ENCODE data around the gene MLXIP. TPM values are rescaled to one million over a fixed set of nuclear protein-coding genes. Genes with fewer than 3 reads are reported as not detected.
"Not testable (repeated sequence)": the region's sequence is repeated elsewhere in the genome, so short reads cannot be mapped to it uniquely, and the experiment has no call there.

The MLXIP gene
- total RNA-seq, 1 experiment from 2014 or later: 16.9 TPM

DNA sequence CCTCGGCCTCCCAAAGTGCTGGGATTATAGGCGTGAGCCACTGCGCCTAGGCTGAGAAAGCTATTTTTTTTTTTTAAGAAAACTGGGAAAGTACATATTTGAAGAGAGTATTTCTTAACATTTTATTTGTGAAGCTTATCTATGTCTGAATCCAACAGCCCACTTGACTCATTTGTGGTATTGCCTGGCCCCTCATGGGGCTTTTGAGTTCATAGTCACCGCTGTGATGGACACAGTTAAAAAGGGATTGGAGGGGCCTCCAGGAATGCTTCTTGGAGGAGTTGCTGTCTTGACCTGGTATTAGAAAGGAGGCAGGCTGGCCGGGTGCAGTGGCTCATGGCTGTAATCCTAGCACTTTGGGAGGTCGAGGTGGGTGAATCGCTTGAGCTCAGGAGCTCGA lies 30.4 kb upstream of the MLXIP start:
- in situ Hi-C loops (cut with HindIII; ENCODE audit: low pct_unique_long_range_greater_than_20kb, low sequenced_read_pairs): no loop called here

DNA sequence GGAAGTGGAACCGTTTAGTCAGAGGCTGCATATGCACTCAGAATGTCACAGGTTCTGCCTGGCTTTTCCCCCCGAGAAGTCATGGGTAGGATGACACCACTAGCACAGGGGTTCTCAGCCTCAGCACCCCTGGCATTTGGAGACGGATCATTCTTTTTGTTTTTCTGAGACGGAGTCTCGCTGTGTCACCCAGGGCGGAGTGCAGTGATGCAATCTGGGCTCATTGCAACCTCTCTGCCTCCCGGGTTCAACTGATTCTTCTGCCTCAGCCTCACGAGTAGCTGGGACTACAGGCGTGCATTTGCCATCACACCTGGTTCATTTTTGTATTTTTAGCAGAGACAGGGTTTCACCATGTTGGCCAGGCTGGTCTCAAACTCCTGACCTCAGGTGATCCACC lies 28.7 kb upstream of the MLXIP start:
- in situ Hi-C loops (cut with HindIII; ENCODE audit: low pct_unique_long_range_greater_than_20kb, low sequenced_read_pairs): no loop called here
- DNase-seq (ENCODE audit: low read depth, low spot score): no peak

More for the DNA sequence above, 30.4 kb upstream of the MLXIP start:
- no peak for DNase-seq (ENCODE audit: low read depth, low spot score)

DNA sequence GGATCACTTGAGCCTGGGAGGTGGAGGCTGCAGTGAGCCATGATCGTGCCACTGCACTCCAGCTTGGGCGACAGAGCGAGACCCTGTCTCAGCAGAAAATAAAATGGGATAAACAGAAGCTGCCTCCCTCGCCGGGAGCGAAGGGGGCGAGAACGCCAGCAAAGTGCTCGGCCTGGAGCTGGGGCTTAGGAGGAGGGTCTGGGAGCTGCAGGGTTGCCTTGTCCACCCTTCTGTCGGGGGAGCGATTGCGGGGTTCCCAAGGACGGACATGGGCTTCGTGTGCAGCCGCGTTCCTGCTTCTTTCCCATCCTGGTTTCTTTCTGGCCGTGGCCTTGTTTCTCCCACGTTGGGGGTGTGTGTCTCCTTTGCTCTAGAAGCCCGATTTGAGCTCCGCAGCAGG lies 27.9 kb upstream of the MLXIP start:
- in situ Hi-C loops (cut with HindIII; ENCODE audit: low pct_unique_long_range_greater_than_20kb, low sequenced_read_pairs): no loop called here
- DNase-seq (ENCODE audit: low read depth, low spot score): no peak

DNA sequence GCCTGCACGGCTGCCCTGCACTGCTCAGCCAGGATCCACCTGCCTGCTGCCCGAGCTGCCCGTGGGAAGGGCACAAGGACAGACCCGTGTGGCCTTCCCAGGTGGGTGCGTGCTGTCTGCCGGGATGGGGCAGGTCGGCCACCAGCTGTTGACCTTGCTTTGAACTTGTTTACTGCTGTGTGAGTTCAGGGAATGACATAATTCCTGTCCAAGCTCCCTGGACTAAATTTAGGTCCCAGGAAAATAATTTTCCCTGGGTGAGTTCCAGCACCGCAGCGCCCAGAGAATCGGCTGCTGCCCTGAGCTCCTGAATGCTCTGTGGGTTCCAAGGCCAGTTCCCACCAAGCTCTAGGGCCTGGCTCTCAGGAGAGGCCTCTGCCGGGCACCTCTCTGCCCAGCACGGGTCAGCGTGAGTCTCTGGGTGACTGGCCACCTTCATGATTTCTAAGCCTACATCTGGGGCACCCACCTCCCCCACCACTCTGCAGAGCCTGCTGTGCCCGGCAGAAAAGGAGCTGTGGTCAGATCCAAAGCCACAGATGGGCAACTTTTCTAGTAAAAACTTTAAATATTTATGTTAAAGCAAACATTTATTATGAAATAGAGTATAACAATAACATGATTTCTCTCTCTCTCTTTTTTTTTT lies 27.2 kb upstream of the MLXIP start:
- no peak for DNase-seq (ENCODE audit: low read depth, low spot score)
- in situ Hi-C loops (cut with HindIII; ENCODE audit: low pct_unique_long_range_greater_than_20kb, low sequenced_read_pairs): no loop called here

DNA sequence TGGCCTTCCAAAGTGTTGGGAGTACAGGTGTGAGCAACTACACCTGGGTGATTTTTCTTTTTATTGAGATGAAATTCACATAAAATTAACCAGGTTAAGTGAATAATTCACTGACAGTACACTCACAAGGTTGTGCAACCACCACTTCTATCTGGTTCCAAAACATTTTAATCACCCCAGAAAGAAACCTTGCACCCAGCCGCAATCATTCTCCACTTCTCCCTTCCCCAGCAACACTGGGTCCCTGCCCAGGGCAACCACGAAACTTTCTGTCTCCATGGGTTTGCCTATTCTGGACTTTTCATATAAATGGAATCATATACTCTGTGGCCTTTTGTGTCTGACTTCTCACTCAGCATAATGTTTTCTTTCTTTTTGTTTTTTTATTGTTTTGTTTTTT lies 26.3 kb upstream of the MLXIP start:
- DNase-seq (ENCODE audit: low read depth, low spot score): no peak
- in situ Hi-C loops (cut with HindIII; ENCODE audit: low pct_unique_long_range_greater_than_20kb, low sequenced_read_pairs): no loop called here

DNA sequence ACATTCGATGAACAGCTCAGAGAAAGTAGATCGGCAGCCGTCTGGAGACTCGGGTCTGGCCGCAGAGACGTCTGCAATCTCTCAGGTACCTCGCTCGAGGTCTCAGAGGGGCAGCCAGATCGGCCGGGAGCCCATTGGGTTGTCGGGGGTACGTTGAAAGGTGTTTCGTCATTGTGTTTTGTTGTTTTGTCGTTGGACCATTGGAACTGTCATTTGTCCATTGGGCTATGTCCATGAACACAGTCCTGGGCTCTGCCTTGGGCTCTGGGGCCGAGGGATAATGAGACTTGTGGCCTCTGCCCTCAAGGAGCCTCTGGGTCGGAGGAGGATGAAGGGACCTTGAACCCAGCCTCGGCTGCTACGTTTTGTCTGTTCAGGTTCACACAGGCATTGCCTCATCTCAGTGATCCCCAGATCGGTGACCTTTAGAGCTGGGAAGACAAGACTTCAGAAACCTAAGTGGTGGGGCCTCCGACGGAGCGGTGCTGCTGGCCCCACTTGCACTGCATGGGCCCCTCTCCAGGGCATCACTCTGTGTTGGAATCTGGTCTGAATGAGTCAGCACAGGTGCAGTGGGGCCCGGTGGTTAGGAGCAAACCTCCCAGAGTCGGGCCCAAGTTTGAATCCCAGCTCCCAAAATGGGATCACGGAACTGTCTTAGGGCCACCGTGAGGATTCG lies 23.6 kb upstream of the MLXIP start:
- no peak for DNase-seq (ENCODE audit: low read depth, low spot score)
- in situ Hi-C loops (cut with HindIII; ENCODE audit: low pct_unique_long_range_greater_than_20kb, low sequenced_read_pairs): no loop called here

DNA sequence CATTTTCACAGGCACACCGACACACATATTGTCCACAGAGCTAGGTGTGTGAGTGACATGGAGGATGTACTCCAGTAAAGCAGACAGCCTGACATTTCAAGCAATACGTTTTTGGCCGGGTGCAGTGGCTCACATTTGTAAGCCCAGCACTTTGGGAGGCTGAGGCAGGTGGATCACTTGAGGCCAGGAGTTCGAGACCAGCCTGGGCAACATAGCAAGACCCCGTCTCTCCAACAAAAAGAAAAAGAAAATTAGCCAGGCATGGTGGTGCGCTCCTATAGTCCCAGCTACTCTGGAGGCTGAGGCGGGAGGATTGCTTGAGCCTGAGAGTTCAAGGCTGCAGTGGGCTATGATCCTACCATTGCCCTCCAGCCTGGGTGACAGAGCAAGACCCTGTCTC lies 22.1 kb upstream of the MLXIP start:
- in situ Hi-C loops (cut with HindIII; ENCODE audit: low pct_unique_long_range_greater_than_20kb, low sequenced_read_pairs); DNase-seq (ENCODE audit: low read depth, low spot score): not testable (repeated sequence)

DNA sequence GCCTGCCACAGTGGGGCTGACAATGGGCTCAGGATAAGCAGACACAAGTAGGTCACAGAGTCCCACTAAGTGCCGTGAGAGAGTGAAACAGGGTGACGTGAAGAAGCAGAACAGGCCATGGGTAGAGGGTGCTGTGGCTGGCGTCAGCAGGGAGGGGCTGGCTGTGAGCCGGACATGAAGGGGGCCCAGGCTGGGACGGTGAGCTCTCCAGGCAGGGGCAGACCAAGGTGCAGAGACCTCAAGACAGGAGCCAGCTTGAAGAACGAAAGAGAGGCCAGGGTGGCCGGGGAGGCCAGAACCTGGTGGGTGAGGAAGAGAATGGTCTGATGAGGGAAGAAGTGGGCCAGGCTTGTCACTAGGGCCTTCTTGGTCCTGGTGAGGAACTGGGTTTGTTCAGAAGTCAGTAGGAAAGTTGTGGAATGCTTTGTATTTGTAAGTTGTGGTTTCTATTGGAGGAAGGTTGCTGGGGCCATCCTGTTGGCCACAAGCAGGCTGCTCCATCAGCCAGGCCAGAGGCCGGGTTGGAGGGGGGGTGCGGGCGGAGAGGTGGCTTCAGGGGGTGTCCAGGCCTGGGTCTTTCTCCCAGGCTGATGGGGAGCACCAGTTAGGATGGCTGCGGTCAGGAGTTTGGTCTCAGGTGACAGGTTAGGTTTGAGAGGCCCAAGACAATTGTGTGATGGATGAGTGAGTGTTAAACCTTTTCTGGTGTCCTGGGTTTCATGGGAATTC lies 21.4 kb upstream of the MLXIP start:
- in situ Hi-C loops (cut with HindIII; ENCODE audit: low pct_unique_long_range_greater_than_20kb, low sequenced_read_pairs): no loop called here
- DNase-seq (ENCODE audit: low read depth, low spot score): no peak

DNA sequence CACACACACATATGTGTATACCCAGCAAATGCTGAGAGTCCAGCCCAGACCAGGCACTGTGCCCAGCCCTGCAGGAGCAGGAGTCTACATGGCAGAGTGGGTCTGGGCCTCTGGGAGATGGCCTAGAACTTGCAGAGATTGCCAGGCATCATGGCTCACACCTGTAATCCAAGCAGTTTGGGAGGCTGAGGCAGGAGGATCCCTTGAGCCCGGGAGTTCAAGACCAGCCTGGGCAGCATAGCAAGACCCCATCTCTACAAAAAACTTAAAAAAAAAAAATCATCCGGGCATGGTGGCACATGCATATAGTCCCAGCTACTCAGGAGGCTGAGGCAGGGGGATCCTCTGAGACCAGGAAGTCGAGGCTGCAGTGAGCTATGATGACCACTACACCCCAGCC lies 20.8 kb upstream of the MLXIP start:
- in situ Hi-C loops (cut with HindIII; ENCODE audit: low pct_unique_long_range_greater_than_20kb, low sequenced_read_pairs): no loop called here
- DNase-seq (ENCODE audit: low read depth, low spot score): no peak

DNA sequence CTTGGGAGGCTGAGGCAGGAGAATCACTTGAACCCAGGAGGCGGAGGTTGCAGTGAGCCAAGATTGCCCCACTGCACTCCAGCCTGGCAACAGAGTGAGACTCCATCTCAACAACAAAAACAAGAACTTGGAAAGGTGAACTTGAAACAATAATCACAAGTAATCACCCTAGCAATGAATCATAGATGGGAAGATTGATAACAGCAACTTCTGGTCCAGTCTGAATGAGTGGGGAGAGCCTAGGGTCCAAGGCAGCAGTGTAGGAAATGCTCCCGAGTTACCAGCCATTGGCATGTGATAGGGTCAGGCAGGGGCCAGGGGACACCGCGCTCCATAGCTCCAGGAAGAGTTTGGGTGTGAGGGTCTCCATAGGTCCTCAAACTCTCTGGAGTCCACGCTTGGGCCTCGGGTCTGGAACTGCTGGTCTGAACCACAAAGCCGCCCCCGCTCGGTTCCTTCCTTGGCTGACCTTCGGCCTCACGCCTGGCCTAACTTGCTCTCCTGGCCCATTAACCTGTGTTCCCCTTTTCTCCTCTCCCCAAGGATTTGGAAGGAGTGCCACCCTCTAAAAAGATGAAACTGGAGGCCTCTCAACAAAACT lies 19.9 kb upstream of the MLXIP start:
- in situ Hi-C loops (cut with HindIII; ENCODE audit: low pct_unique_long_range_greater_than_20kb, low sequenced_read_pairs): no loop called here
- no peak for DNase-seq (ENCODE audit: low read depth, low spot score)

DNA sequence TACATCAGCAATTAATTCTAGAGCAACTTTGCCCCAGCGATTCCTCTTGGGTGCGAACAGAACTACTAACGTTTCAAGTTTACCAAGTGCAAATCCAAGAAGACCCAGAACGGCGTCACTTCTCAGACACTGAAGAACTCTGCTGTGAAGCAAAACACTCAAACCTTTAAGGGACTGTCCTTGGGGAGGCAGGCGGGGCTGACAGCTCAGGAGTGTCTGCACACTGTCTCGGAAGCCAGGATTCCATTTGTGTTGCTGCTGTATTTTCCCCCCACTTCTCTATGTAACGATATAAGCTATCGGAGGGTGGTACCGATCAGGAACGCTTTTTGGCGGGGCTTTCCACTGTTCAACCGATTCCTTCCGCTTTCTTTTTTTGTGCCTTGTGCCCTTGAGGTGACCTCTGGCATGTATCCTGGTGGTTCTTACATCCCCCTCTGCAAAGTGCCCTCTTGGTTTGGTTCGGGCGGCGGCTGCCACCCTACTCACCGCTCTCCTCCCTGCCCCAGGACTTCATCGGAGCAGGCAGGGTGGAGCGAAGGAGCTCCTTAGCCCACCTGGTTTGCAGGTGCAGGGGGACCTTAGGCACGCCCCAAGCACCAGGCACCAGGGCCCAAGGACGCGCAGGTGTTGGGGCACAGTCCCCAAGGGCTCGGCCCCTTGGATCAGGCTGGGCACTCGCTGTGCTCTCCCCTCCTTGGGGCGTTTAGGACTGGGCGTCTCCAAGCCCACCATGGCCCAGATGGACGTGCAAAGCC lies 19.2 kb upstream of the MLXIP start:
- no peak for DNase-seq (ENCODE audit: low read depth, low spot score)
- in situ Hi-C loops (cut with HindIII; ENCODE audit: low pct_unique_long_range_greater_than_20kb, low sequenced_read_pairs): no loop called here

DNA sequence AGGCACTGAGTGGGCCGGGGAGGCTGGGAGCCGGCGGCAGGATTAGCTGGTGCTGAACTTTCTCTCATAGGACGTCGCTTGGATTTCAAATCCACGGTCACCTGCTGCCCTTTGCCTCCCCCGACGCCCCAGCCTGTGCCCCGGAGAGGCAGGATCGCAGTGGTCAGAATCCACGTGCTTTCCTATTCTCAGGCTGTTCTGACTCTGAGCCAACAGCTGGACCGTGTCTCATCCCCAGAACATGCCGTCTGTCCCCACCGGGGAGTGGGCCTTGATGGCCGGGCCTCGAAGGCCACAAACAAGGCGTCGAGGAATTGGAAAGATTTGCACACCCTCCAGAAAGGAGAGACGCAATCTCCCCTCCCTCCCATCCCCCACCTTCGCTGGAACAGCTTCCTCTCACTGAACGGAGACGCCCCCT lies 18.5 kb upstream of the MLXIP start:
- DNase-seq (ENCODE audit: low read depth, low spot score): no peak
- in situ Hi-C loops (cut with HindIII; ENCODE audit: low pct_unique_long_range_greater_than_20kb, low sequenced_read_pairs): no loop called here

DNA sequence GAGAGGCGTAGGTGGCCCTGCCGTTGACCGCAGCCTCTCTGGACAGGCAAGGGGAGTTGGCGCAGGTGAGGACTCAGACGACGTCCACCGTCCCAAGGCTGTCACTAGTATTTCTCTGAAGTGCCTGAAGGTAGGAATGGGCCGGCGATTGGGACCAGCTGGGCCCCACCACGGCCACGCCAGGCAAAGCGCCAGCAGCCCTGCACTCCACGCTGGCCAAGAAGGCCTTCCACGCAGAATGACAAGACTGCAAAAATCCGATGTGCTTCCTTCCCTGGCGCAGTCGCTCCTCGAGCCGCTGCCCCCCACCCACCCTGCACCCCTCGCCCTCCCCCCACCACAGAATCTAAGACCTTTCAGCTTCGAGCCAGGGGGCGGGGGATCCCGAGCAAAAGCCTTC lies 17.3 kb upstream of the MLXIP start:
- in situ Hi-C loops (cut with HindIII; ENCODE audit: low pct_unique_long_range_greater_than_20kb, low sequenced_read_pairs): no loop called here
- DNase-seq (ENCODE audit: low read depth, low spot score): no peak

DNA sequence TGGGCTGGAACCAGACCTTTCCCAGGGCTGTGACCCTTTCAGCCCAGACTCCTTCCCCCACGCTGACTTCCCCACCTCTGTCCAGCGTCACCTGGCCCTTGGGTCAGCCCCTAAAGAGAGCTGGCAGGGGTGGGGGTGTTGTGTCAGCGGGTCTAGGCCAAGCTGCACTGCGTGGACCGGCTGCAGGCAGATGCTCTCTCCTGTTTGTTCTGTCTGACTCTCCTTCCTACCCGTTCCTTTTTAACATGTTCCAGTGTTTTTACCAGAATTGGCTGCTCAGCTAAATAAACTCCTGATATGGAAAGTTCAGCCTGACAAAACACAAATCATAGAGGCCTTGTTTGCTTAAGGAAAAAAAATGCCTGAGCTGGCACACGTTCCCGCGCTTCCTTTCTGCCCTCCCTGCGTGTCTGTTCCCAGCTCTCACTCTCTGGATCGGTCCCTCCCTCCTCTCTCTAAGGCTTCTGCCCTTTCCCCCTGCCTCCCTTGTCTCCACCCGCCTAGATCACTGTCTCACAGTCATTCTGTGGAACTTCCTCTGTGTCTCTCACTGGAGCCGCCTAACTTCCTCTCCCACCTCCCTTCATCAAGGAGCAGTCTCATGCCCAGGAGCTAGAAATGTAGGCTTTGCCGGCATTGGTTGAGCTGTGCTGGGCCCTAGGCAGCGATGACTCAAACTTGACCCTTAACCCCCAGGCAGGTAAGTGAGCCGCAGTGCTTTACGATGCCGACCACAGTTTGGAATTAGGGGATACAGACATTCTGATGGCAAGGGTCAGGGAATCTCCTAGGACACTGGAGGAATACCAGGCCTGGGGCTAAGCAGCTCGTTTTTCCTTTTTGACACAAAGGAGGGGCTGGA lies 15.5 kb upstream of the MLXIP start:
- peak; percentile 54 for DNase-seq (ENCODE audit: low read depth, low spot score)
- in situ Hi-C loops (cut with HindIII; ENCODE audit: low pct_unique_long_range_greater_than_20kb, low sequenced_read_pairs): no loop called here

DNA sequence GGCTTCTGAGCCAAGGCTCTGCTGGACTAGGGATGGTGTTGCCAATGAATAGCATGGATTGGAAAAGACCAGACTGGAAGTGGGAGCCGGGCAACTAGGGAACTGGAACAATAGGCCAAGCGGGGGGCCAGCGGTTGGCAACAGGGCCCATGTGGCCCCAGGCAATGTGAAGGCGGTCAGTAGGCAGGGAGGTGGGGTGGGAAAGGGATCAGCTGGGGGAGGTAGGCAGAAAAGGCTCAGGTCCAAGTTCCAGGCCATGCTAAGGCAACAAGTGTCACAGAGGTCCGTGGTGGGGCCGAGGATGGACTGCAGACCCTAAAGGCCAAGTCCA lies 14.9 kb upstream of the MLXIP start:
- no peak for DNase-seq (ENCODE audit: low read depth, low spot score)
- in situ Hi-C loops (cut with HindIII; ENCODE audit: low pct_unique_long_range_greater_than_20kb, low sequenced_read_pairs): no loop called here

DNA sequence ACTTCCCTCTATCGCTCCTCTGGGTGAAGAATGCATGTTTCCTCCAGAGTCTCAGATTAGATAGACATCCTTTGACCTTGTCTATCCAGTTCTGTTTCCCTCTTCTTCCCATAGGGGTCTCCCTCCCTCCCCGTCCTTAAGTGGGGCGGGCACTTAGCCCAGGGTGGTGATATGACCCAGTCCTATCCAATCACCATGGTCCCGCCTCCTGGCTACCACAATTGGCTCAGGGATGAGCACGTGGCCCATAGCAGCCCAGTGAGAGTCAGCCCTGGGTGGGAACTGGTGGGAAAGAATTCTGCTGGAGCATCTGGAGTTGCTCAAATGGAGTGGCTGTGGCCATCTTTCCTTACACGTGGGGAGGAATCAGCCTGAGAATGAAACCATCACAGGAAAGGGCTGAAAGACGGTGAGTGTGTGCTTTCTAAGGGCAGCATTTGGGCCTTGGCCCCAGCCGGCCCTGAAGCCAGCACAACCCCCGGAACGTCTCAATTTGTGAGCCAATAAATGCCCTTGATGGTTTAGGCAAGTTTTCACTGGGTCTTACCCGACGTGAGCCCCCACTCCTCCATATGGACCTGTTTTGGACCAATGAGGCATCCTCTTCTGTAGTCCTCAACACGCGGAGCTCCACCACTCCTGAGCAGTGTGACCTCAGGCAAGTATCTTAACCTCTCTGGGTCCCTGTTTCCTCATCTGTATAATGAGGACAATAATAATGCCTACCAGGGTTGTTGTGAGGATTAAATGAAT lies 14.4 kb upstream of the MLXIP start:
- peak; percentile 100 for DNase-seq (ENCODE audit: low read depth, low spot score)
- in situ Hi-C loops (cut with HindIII; ENCODE audit: low pct_unique_long_range_greater_than_20kb, low sequenced_read_pairs): no loop called here

Data from SK-MEL-5 (cell line).